ENCODE measurements around the gene MDH2. TPM values are rescaled to one million over a fixed set of nuclear protein-coding genes. Genes with fewer than 3 reads are reported as not detected.

MDH2 gene, protein sequence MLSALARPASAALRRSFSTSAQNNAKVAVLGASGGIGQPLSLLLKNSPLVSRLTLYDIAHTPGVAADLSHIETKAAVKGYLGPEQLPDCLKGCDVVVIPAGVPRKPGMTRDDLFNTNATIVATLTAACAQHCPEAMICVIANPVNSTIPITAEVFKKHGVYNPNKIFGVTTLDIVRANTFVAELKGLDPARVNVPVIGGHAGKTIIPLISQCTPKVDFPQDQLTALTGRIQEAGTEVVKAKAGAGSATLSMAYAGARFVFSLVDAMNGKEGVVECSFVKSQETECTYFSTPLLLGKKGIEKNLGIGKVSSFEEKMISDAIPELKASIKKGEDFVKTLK
- 302 and 313 TPM in 2 replicates for total RNA-seq (2022)
- Bru-seq, nascent RNA = percentile 85 among the genes with signal in this experiment
- percentile 82 among the genes with signal in this experiment for BruChase-seq, experiment 1, labeled RNA remaining after a 2-hour chase
- BruChase-seq, experiment 2, labeled RNA remaining after a 6-hour chase = percentile 92 among the genes with signal in this experiment
- long read RNA-seq, transcript MDH2-201 (9 exons, 2,209 nt) = major isoform, 823 of 866 reads
- long read RNA-seq, transcript MDH2-204 (8 exons, 2,020 nt) = minor isoform, 13 of 866 reads
- long read RNA-seq, partial matches to known transcripts = 13 of 866 reads
- long read RNA-seq, other reads (novel, unspliced or antisense) = 13 of 866 reads

DNA sequence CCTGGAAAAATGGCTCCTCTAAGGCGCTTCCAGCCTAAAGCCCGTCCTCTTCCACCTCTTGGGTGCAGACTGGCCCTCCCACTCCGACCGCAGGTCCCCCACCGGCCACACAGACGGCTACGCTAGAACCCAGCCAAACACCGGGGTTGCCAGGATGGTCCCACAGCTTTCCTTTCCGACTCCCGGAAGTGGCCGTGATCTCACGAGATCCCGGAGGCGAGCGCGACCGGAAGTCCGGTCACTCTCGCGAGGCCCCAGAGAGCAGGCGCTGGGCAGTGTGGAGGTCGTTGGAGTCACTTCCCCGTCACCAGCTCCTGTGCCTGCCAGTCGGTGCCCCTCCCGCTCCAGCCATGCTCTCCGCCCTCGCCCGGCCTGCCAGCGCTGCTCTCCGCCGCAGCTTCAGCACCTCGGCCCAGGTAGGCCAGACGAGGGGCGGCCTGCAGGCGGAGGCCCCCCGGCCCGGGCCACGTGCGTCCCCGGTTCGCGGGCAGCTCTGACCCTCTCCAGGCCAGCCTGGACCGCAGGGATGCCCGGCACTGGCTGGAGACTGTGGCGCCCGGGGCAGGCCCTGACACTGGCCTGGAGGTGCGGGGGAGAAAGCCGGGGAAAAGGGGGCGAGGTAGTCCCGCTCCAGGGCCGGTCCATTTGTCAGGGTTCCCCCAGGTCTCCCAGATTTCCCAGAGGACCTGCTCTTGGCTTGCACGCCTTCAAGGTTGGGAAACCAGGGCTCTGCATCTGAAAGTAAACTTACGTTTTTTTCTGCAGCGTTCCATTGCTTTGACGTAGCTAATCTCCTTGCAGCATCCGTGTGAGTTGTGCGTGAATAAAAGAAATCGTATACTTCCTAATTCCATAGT, at the start of gene MDH2, which contains the start of gene STYXL1:
Gene MDH2, plus strand, starts transcription at position 296 of the 857 bp plus-strand sequence. Its CDS starts 55 bp downstream, at position 351.
Gene STYXL1, minus strand, starts transcription at position 190 of the 857 bp plus-strand sequence. CDS start 17,477 bp downstream, outside the sequence.
- peak; percentile 96 to 97 for DNase-seq
- Histone ChIP-seq H3K27me3 (replicated peaks; ENCODE audit: control insufficient read depth, insufficient read depth, low read length) (no peaks in the 10 kb centered on the region), H3K36me3 (ENCODE audit: control insufficient read depth, insufficient read depth, low read length) (no peaks in the 10 kb centered on the region; the same call in 1 of the 2 replicates), H3K4me3 (ENCODE audit: low read depth, low read length) (peak within 1 kb of the TSS; percentile 77), H3K9me3 (no peaks in the 10 kb centered on the region), H3K4me1 (peaks cover 13% of the 10 kb centered on the region)
- Mint-ChIP-seq H3K4me1 (ENCODE audit: low read depth, unreplicated experiment) (peaks cover 22% of the 10 kb centered on the region), H3K27ac (ENCODE audit: unreplicated experiment) (peak within 1 kb of the TSS; percentile 99), H3K36me3 (ENCODE audit: insufficient read depth, unreplicated experiment) (peaks cover 56% of the 10 kb centered on the region), H3K4me3 (ENCODE audit: unreplicated experiment) (peak within 1 kb of the TSS; percentile 100), H3K27me3 (ENCODE audit: insufficient read depth, unreplicated experiment) (no peaks in the 10 kb centered on the region), H3K9me3 (ENCODE audit: unreplicated experiment) (no peaks in the 10 kb centered on the region)
- TF ChIP-seq, protein P1, sequence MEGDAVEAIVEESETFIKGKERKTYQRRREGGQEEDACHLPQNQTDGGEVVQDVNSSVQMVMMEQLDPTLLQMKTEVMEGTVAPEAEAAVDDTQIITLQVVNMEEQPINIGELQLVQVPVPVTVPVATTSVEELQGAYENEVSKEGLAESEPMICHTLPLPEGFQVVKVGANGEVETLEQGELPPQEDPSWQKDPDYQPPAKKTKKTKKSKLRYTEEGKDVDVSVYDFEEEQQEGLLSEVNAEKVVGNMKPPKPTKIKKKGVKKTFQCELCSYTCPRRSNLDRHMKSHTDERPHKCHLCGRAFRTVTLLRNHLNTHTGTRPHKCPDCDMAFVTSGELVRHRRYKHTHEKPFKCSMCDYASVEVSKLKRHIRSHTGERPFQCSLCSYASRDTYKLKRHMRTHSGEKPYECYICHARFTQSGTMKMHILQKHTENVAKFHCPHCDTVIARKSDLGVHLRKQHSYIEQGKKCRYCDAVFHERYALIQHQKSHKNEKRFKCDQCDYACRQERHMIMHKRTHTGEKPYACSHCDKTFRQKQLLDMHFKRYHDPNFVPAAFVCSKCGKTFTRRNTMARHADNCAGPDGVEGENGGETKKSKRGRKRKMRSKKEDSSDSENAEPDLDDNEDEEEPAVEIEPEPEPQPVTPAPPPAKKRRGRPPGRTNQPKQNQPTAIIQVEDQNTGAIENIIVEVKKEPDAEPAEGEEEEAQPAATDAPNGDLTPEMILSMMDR (IDR thresholded peaks at IDR 0.05; ENCODE audit: insufficient read depth in 1 of 2, low read depth in 1 of 2, low read length in 1 of 2, severe bottlenecking in 1 of 2, unreplicated experiment in 1 of 2) = no peak
- BruUV-seq (replicated peaks) = TSS peak; percentile 69
- ChIA-PET CTCF (interaction anchor here (0.8 to 1.2 kb wide), 3 partner anchors 21 to 215 kb away, joined by 3 to 5 read pairs (median 4); no protein-coding TSS in a partner anchor), POLR2A (interaction anchor here (0.6 to 1.2 kb wide), 14 partner anchors 9 to 214 kb away, joined by 3 to 14 read pairs (median 4); partner anchors contain the start of genes POR and TMEM120A)
- intact Hi-C loops (cut with micrococcal nuclease; ENCODE audit: unreplicated experiment) = loop anchor here (5.0 kb wide), 2 partner anchors 56 to 84 kb away; partner anchors contain the start of gene TMEM120A

DNA sequence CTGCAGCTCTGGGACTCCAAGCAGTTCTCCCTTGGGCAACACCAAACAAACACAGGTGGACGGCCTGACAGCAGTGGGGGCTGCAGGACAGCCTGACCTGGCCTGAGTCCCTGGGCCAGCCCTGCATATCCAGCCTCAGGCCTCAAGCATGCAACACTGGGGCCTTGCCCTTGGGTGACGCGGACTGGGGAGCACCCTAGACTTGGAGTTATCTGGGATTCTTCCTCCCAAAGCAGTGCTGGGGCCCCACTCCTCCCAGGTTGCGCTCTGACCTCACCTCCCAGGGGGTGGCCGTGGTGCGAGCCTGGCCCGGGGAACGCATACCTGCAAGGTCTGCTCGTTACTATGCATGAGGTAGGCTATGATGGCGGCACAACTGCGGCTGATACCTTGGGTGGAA, 47.3 kb upstream of the MDH2 start:
- H3K4me1 Mint-ChIP-seq (ENCODE audit: low read depth, unreplicated experiment) = peaks cover 3% of the 10 kb centered on the region
- H3K4me3 Mint-ChIP-seq (ENCODE audit: unreplicated experiment) = no peak overlapping the region
- H3K27ac Mint-ChIP-seq (ENCODE audit: unreplicated experiment) = no peak overlapping the region
- no peak for DNase-seq
- no TSS peak for BruUV-seq (replicated peaks)
- intact Hi-C loops (cut with micrococcal nuclease; ENCODE audit: unreplicated experiment) = no loop called here
- Histone ChIP-seq H3K36me3 (ENCODE audit: control insufficient read depth, insufficient read depth, low read length) (no peaks in the 10 kb centered on the region; the same call in none of the 2 replicates), H3K9me3 (no peaks in the 10 kb centered on the region), H3K4me1 (no peaks in the 10 kb centered on the region), H3K4me3 (ENCODE audit: low read depth, low read length) (no peak overlapping the region), H3K27me3 (replicated peaks; ENCODE audit: control insufficient read depth, insufficient read depth, low read length) (no peaks in the 10 kb centered on the region)
- no peaks in the 10 kb centered on the region for H3K27me3 Mint-ChIP-seq (ENCODE audit: insufficient read depth, unreplicated experiment)
- ChIA-PET CTCF (no interaction called here), POLR2A (no interaction called here)
- peaks cover 25% of the 10 kb centered on the region for H3K36me3 Mint-ChIP-seq (ENCODE audit: insufficient read depth, unreplicated experiment)
- TF ChIP-seq, protein P1 (IDR thresholded peaks at IDR 0.05; ENCODE audit: insufficient read depth in 1 of 2, low read depth in 1 of 2, low read length in 1 of 2, severe bottlenecking in 1 of 2, unreplicated experiment in 1 of 2) = no peak
- no peaks in the 10 kb centered on the region for H3K9me3 Mint-ChIP-seq (ENCODE audit: unreplicated experiment)

Data from Caco-2 (cell line).